NCI-H1930 (cell line): ENCODE data around the gene FUT8.

Experiments used
- DNase-seq, 2 experiments: peaks; one replicate each; lab custom pipeline; 2025; lab: John Stamatoyannopoulos, UW

Gene FUT8

DNA sequence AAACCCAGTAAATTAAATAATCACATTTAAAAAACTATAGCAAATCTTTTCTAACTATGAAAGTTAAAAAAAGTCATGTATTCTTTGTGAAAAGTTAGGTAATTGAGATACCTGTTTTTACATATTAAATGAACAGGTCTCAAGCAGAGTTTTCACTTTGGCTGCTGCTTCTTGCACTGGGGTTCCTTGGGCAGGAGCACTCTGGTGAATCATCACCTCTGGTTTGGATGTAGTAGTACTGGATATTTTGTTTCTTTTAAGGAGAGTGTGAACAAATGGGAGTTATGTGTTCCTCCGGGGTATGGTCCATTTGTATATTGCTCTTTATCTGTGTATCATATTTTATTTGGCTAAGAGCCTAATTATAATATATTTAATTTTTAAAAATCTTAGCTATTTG, 82.7 kb downstream of the FUT8 start:
- no peak for DNase-seq

DNA sequence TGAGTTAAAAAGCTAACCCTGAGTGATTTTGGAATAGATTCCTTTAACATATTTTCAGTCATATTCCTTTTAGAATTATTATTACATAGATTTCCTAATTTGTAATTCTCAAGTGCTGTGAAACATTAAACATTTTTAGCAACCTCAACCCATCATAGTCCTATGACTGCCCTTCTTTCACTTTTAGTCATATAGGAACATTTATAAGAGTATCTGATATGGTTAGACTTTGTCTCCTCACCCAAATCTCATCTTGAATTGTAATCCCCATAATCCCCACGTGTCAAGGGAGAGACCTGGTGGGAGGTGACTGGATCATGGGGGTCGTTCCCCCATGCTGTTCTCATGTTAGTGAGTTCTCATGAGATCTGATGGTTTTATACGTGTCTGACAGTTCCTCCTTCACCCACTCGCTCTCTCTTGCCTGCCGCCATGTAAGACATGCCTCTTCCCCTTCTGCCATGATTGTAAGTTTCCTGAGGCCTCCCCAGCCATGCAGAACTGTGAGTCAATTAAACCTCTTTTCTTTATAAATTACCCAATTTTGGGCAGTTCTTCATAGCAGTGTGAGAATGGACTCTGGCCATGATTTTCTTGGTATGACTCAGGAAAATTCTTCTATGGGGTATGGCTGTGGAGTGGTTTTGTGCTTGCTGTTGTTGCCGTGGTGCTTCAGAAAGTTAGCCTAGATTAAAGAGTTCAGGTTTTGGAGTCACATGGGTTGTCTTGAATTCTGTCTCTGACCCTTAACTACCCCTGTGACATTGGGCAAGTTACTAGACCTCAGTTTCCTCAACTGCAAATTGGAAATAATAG, 83.9 kb downstream of the FUT8 start:
- DNase-seq = no peak

DNA sequence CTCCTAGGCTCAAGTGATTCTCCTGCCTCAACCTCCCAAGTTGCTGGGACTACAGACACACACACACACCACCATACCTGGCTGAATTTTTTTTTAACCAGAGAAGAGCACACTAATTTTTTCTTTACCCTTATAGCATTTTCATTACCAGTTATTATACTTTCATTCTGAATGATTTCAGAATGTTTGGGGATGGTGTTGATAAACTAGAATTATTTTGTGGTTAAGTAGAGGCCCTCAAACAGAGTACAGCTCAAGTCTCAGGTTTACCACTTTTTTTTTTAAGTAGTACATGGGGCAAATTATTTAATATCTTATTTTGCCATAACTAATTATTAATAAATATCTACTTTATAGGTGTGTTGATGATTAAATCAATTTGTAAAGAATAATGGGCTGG, 86.6 kb downstream of the FUT8 start:
- no peak for DNase-seq

DNA sequence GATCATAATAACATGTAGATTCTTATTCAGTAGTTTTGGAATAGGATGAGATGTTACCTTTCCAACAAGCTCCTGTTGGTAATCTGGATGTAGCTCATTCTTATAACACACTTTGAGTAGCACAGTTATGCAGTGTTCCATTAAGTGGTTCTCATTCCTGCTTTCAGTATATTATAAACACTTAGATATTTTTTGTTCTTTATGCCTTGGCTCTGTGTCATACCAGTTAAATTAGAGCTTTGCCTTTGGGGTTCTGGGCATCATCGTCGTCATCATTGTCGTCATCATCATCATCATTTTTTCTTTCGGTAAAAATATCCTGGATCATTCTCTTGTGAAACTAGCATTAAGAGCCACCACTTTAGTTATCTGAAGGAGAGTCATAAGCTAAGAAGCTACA, 87.5 kb downstream of the FUT8 start:
- no peak for DNase-seq

DNA sequence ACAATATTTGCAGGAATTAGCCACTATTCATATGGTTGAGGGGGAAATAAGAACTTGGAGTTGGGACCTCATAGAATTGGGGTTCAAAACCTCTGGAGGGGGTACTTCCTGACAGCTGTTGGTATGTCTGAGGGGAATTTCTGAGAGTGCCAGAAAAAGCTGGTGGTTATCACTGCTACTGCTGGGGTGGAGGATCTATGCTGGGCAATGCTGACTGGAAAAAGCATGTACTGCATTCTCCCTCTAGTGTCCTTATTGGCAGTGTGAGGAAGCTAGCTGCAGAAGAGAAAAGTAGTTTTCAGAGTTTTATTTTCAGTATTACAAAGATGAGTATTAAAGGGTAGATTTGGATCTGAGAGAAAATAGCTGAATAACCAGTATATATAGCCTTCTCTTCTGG, 88.8 kb downstream of the FUT8 start:
- no peak for DNase-seq

DNA sequence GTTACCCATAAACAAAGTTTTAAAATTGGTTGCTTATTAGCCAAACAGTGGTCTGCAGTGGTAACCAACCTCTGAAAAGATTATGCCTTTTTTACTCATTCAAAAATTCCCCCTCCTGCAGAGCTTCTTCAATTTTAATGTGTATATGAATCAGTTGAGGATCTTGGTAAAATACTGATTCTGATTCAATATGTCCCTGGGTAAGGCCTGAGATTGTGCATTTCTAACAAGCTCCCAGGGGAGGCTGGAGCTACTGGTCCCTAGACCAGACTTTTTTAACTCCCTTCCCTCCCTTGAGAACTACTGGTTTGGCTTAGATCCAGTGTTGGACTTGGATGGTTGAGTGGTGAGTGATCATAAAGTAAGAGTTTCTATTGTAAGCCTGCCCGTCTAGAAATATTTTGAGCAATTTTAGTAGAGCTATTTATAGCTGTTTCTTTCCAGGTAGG, 90.2 kb downstream of the FUT8 start:
- DNase-seq = no peak

DNA sequence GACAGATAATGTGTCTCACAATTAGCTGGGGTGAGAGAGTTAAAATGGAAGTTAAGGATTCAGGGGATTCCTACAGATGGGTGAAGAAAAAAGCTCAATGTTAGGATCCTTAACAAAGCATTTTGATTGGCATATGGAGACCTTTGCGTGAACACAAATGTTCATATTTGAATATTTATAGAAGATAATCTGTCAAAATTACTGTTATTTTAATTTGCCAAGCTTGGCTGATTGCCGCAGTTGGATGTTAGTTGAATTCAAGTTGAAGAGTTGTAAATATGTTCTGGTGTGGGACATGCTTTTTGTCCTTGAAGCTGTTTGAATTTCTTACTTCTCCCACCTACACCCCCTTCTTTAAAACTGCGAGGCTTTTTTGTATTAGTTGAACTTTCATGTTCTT, 91.2 kb downstream of the FUT8 start:
- DNase-seq = no peak

DNA sequence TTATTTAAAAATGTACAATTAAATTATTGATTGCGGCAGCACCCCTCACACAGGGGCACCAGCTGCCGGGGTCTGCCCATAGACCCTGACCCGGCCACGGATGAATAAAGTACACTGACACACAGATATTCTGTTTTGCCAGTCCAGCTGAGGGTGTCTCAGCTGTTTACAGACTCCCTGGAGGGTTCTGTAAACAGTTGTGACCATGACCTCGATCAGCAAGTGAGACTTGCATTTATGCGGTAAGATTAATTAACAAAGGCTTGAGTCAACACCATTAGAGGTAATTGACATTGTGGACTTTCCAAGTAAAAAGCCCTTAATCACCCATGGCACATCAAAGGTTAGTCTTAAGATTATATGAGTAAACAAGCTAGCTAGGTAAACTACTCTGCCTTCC, 94.3 kb downstream of the FUT8 start:
- peak; percentile 55 to 61 for DNase-seq

DNA sequence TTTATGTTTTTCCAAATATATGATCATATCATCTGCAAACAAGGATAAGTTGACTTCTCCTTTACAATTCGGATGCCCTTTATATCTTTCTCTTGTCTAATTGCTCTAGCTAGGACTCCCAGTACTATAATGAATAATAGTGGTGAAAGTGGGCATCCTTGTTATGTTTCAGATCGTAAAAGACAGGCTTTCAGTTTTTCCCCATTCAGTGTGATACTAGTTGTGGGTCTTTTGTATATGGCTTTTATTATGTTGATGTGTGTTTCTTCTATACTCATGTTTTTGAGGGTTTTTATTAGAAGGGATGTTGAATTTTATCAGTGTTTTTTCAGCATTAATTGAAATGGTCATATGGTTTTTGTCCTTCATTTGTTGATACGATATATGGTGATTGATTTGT, 97.3 kb downstream of the FUT8 start:
- no peak for DNase-seq

DNA sequence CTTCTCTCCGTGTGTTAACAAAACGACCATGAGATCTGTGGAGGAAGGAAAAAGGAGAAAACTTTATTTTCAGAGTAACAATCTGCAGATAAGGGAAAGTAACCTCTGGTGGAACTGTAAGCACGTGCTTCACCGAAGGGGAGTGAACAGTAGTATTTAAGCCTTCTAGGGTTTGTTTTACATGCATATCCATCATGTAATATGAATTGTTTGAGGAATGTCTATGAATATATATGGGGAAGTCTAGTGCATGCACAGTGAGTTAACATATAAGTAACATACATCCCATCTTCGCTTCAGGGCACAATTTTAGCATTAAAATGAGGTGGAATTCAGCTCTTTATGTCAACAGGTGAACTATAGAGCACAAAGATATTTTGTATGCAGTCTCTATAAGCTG, 101.1 kb downstream of the FUT8 start:
- no peak for DNase-seq

DNA sequence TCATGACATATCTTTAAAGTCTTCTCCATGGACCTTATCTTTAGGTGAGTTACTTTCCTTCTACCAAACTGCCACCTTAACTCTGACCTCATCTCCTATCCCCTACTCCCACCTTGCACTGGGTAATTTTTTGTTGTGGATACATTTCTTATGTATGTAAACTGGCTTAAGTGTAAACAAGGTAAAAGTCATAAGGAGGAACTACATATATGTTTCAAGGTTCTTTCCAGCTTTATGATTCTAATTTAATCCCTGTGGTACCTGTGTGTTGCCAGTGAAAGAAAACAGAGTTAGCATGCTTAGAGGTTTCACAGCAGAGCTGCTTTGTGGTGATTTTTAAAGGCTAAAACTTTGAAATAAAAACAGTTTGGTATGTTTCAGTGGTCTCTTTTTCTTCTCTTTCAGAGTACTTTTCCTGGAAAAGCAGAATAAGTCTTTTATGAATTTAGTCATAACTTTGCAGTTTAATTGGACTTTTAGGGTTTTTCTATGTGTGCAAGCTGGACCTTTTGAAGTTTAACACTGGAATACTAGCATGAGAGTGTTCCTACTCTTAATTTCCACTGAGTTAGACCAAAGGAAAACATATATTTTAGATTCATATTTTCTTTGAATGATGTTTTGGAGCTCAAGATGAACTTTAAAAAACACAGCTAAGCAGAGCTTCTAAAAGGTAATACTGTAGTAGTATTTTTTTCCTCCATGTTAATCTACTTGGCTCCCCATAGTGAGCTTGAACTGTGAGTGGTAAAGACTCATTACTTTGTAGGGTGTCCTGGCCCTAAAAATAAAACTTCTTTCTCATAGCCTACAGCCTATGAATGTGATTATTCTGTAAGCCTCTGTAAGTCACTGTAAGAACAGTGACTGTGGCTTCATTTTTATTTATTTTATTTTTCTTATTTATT, 105.4 kb downstream of the FUT8 start:
- DNase-seq = no peak

DNA sequence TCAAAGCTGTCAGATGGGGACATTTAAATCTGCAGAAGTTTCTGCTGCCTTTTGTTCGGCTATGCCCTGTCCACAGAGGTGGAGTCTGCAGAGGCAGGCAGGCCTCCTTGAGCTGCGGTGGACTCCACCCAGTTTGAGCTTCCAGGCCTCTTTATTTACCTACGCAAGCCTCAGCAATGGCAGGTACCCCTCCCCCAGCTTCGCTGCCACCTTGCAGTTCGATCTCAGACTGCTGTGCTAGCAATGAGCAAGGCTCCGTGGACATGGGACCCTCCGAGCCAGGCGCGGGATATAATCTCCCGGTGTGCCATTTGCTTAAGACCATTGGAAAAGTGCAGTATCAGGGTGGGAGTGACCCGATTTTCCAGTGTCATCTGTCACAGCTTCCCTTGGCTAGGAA, 115.5 kb downstream of the FUT8 start:
- no peak for DNase-seq

DNA sequence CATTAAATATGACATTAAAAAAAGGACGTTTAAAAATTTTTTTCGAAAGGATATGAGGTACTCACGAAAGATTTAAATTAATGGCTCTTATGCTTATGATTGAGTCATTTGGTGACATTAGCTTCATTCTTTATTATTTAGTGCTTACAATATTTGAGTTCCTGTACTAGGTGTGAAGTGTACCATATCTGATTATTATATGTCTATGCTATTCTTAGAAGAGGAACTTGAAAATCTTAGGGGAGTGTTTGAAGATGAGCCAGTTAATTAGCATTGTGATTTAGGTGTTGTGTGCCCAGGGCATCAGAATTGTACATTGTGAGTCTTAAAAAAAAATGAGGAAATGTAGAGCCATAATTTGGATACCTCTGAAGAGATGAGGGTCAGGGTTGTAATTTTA, 118.6 kb downstream of the FUT8 start:
- DNase-seq = no peak

DNA sequence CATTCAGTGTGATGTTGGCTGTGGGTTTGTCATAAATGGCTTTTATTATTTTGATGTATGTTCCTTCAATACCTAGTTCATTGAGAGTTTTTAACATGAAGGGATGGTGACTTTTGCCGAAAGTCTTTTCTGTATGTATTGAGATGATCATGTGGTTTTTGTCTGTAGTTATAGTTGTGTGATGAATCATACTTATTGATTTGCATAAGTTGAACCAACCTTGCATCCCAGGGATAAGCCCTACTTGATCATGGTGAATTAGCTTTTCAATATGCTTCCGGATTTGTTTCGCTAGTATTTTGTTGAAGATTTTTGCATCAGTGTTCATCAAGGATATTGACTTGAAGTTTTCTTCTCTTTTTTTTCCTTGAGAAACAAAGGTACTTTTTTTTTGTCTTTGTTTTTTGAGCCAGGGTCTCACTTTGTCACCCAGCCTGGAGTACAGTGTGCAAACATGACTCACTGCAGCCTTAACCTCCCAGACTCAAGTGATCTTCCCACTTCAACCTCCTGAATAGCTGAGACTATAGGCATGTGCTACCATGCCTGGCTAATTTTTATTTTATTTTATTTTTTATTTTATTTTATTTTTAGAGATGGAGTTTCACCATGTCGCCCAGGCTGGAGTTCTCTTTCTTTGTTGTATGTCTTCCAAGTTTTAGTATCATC, 121.3 kb downstream of the FUT8 start:
- DNase-seq = no peak

DNA sequence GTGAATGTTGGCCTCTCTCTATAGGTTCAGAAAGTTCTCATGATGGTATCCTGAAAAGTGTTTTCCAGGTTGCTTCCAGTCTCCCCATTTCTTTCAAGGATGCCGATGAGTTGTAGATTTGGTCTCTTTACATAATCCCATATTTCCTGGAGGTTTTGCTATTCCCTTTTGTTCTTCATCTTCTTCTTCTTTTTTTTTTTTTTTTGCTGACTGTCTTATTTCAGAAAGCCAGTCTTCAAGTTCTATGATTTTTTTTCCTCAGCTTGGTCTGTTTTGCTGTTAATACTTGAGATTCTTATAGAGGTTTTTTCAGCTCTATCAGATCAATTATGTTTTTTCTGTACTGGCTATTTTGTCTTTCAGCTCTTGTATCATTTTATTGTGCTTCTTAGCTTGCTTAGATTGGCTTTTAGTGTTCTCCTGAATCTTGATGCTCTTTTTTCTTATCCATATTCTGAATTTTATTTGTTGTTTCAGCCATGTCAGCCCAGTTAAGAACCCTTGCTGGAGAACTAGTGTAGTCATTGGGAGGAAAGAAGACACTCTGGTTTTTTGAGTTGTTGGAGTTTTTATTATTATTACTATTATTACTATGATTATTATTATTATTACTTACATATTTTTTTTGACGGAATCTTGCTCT, 124.4 kb downstream of the FUT8 start:
- no peak for DNase-seq

DNA sequence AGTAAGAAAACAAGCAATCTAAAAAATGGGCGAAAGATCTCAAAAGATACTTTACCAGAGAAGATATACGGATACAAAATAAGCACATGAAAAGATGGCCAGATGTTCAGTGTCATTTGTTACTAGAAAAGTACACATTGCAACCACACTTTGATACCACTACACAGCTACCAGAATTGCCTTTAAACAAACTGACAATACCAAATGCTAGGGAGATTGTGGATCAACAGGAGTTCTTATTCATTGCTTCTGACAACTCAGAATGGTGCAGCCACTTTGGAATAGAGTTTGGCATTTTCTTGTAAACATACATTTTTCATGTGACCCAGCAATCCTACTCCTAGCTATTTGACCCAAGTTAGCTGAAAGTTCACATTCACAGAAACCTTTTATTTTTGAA, 136.3 kb downstream of the FUT8 start:
- DNase-seq = peak in 1 of 2 experiments; percentile 32

DNA sequence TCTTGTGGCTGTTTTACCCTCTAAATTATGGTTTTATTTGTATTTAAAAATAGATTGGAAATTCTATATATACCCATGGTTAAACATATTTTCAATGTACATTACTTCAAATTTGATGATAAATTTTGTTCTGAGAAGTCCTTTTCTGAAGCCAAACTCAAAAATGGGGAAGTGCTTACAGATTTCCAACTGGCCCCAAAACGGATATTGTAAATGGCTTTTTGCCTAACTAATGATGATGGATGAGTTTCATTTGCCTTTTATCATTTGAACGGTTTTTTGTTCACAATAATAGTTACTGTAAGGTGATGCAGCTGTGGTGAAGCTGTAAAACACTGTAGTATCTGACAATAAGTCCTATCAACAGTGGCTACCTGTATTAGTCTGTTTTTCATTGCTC, 136.9 kb downstream of the FUT8 start:
- no peak for DNase-seq

DNA sequence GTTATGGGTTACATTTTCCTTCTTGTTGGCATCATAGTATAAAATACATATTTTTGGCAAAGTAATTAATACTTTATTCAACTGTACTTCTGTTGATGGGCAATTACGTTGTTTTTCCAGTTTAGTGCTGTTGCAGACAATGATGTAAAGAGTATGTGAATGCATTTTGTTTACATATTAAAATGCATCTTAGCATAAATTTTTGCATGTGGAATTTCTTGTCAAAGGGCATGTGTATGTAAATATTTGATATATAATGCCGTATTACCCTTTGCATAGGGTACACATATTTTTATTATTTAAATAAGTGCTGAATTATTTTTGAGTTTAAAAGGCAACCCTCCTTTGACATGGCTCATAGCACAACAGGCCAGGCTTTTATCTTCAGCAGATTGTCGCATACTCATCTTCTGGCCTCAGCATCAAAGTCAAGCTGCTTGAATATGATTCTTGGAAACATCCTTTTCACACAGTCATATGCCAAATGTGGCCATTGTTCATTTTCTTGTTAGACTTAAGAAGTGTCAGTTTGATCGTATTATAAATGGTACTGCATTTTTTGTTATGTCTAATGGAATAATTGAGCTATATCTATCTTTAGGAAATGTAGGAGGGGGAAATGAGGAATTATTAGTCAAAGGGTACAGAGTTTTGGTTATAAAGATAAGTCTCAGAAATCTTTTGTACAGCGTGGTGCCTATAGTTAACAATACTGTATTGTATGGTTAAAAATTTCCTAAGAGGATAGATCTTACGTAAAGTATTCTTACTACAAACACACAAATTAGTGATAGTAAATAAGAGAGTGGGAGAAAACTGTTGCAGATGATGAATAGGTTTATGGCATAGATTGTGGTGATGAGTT, 138.5 kb downstream of the FUT8 start:
- DNase-seq = no peak

DNA sequence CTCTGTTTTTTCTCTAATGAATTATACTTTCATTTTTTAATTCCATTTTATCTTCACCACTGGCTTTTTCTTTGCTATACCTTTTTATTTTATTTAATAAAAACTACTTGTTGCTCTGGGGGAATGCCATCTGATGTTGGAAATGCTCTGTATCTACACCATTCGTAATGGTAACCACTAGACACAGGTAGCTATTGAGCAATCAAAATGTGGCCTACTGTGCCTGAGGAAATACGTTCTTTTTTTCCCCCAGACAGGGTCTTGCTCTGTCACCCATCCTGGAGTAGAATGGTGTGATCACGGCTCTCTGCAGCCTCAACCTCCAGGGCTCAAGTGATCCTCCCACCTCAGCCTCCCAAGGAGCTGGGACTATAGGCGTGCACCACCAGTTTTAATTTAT, 140.2 kb downstream of the FUT8 start:
- DNase-seq = no peak

DNA sequence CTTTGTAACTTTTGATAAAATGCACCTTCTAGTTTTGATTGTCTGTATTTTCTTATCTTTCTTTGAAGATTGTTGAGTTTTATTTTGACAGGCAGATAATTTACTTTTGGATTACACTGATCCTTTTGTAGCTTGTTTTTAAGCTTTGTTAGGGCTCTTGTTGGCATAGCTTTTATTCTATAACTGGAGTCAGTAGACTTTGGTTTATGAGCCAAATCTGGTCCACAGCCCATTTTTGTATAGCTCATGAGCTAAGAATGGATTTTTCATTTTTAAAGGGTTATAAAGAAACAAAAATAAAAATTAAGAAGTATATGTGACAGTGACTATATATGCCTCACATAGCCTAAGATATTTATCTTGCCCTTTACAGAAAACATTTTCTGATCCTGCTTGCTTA, 142.3 kb downstream of the FUT8 start:
- no peak for DNase-seq

DNA sequence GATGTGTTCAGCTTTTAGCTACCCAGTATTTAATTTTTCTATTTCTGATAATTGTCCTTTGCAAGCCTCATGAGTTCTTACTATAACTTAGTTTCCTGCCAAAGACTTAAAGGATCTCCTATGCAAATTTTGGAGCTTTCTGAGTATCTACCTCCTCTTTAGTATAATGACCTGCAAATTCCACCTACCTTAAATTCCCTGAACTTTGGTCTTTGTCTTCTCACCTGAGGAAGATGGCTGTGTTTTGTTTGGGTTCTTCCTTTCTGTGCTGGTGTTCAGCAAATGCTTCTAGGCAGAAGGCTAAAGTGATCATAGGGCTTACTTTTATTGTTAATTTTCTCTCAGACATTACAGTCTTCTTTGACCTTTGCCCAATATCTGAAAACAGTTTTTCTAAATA, 142.8 kb downstream of the FUT8 start:
- no peak for DNase-seq
